ENCODE measurements around the gene TLE3. TPM values are rescaled to one million over a fixed set of nuclear protein-coding genes. Genes with fewer than 3 reads are reported as not detected.

TLE3 gene
- total and polyA plus RNA-seq, 2 of the 4 experiments (the other 2 are of a cell fraction) = 6.5 to 16.3 TPM

DNA sequence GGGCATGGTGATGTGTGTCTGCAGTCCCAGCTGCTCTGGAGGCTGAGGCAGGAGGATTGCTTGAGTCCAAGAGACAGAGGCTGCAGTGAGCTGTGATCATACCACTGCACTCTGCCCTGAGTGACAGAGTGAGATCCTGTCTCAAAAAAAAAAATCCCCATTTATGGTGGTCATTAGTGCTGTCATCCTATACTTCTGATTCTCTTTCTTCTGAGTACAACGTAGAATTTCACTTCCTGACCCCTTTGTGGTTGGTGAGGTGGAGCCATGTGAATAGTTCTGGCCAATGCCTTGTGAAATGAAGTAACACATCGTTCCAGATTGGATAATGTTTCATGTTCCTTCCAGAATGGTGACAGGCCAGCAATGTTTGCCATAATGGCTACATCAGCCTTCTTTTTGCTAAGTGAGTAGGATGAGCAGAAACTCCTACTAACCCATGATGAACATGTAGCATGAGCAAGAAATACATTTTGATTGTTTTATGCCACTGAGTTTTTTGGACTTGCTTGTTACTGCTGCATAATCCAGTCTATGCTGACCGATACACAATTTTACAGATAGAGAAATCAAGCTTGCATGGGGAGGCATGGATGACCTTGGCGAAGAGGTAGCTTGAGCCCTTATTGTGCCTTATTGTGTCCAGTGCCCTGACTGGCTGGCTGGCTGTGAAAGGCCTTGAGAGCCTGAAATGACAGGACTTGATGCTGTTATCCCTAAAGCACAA is 30.9 kb upstream of the TLE3 start:
- H3K9ac ChIP-seq (ENCODE audit: low read depth, low read length) = no peak overlapping the region
- dilution Hi-C loops (cut with HindIII; ENCODE audit: low sequenced_read_pairs, unreplicated experiment) = no loop called here
- no peak overlapping the region for H2BK15ac ChIP-seq (ENCODE audit: low read depth, low read length)
- peaks cover 75% of the 10 kb centered on the region for H3K27me3 ChIP-seq (ENCODE audit: control insufficient read depth, insufficient read depth, low read length)
- WGBS, 2 experiments (ENCODE audit: extremely low coverage in 2 of 2, insufficient read length in 1 of 2) = 94% methylated on average over 2 of the region's 4 CpGs; no CpG with 5 or more reads in 1 of the 2 experiments
- no peak for ATAC-seq (ENCODE audit: low read depth)
- H2BK20ac ChIP-seq (ENCODE audit: low read depth, low read length) = no peak overlapping the region
- no peak overlapping the region for H4K5ac ChIP-seq (ENCODE audit: low read depth, low read length)
- in situ Hi-C loops (cut with MboI; ENCODE audit: low sequenced_read_pairs) = no loop called here
- no peak overlapping the region for H3K4ac ChIP-seq (ENCODE audit: low read depth, low read length)
- no peaks in the 10 kb centered on the region for H3K36me3 ChIP-seq (ENCODE audit: control insufficient read depth, insufficient read depth, low read length)
- ChIA-PET CTCF (no interaction called here), POLR2A (ENCODE audit: unreplicated experiment) (no interaction called here)
- intact Hi-C loops (cut with micrococcal nuclease) = no loop called here
- no peak overlapping the region for H3K27ac ChIP-seq (ENCODE audit: insufficient read depth, low read length)
- no peaks in the 10 kb centered on the region for H3K79me1 ChIP-seq (ENCODE audit: low read depth in 1 of 2, low read length in 2 of 2)
- no peak overlapping the region for H4K8ac ChIP-seq (ENCODE audit: low read depth in 2 of 2, low read length in 2 of 2)
- no peak overlapping the region for H3K4me2 ChIP-seq (ENCODE audit: low read depth, low read length)
- no peaks in the 10 kb centered on the region for H3K9me1 ChIP-seq (ENCODE audit: insufficient read depth, low read length)
- no peaks in the 10 kb centered on the region for H3K4me1 ChIP-seq (ENCODE audit: control insufficient read depth, insufficient read depth, low read length)
- H4K91ac ChIP-seq (ENCODE audit: insufficient read depth, low read depth, low read length) = no peak overlapping the region
- H3K4me3 ChIP-seq (ENCODE audit: insufficient read depth, low read depth, low read length) = no peak overlapping the region
- H3K56ac ChIP-seq (ENCODE audit: extremely low read depth, insufficient read depth, low read length) = no peak overlapping the region
- H3K23ac ChIP-seq (ENCODE audit: low read depth, low read length) = no peak overlapping the region
- no peak overlapping the region for H2BK5ac ChIP-seq (ENCODE audit: low read depth, low read length, poor library complexity, severe bottlenecking)
- H3K14ac ChIP-seq (replicated peaks; ENCODE audit: low read depth, low read length) = no peak overlapping the region
- no peak overlapping the region for H2AK9ac ChIP-seq (replicated peaks; ENCODE audit: low read depth, low read length, poor library complexity)
- no TSS peak for BruUV-seq (replicated peaks)
- no peak overlapping the region for H2AFZ ChIP-seq (replicated peaks; ENCODE audit: low read length, poor library complexity)
- no peak overlapping the region for H3K18ac ChIP-seq (ENCODE audit: low read depth, low read length)
- no peak overlapping the region for H2AK5ac ChIP-seq (ENCODE audit: low read depth, low read length)
- H4K20me1 ChIP-seq (ENCODE audit: insufficient read depth, low read length) = no peaks in the 10 kb centered on the region
- no peak overlapping the region for H2BK120ac ChIP-seq (ENCODE audit: low read depth, low read length)
- DNase-seq = no peak
- no peak for TF ChIP-seq CHD1 (IDR thresholded peaks at IDR 0.05; ENCODE audit: low read depth, low read length)
- TF ChIP-seq FOS (IDR thresholded peaks at IDR 0.05; ENCODE audit: low read depth, low read length) = no peak
- TF ChIP-seq SMC3 (IDR thresholded peaks at IDR 0.05; ENCODE audit: low read depth, low read length) = no peak
- no peak for TF ChIP-seq MAZ (IDR thresholded peaks at IDR 0.05; ENCODE audit: borderline replicate concordance, low read depth, low read length)
- TF ChIP-seq CEBPB (IDR thresholded peaks at IDR 0.05; ENCODE audit: low read depth, low read length) = no peak
- no peak for TF ChIP-seq RFX5 (IDR thresholded peaks at IDR 0.05; ENCODE audit: low read depth, low read length)
- TF ChIP-seq POLR2A (IDR thresholded peaks at IDR 0.05; ENCODE audit: low read depth, low read length) = no peak
- no peak for TF ChIP-seq MAFK (IDR thresholded peaks at IDR 0.05; ENCODE audit: low read depth, low read length)
- no peak for TF ChIP-seq RCOR1 (IDR thresholded peaks at IDR 0.05; ENCODE audit: insufficient replicate concordance, low read length)
- TF ChIP-seq RAD21 (IDR thresholded peaks at IDR 0.05; ENCODE audit: low read length) = no peak
- TF ChIP-seq, protein P1, sequence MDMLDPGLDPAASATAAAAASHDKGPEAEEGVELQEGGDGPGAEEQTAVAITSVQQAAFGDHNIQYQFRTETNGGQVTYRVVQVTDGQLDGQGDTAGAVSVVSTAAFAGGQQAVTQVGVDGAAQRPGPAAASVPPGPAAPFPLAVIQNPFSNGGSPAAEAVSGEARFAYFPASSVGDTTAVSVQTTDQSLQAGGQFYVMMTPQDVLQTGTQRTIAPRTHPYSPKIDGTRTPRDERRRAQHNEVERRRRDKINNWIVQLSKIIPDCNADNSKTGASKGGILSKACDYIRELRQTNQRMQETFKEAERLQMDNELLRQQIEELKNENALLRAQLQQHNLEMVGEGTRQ (IDR thresholded peaks at IDR 0.05; ENCODE audit: low read depth, low read length) = no peak
- TF ChIP-seq, protein P2, sequence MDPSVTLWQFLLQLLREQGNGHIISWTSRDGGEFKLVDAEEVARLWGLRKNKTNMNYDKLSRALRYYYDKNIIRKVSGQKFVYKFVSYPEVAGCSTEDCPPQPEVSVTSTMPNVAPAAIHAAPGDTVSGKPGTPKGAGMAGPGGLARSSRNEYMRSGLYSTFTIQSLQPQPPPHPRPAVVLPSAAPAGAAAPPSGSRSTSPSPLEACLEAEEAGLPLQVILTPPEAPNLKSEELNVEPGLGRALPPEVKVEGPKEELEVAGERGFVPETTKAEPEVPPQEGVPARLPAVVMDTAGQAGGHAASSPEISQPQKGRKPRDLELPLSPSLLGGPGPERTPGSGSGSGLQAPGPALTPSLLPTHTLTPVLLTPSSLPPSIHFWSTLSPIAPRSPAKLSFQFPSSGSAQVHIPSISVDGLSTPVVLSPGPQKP (IDR thresholded peaks at IDR 0.05; ENCODE audit: borderline replicate concordance, low read depth, low read length) = no peak
- TF ChIP-seq, protein P3, sequence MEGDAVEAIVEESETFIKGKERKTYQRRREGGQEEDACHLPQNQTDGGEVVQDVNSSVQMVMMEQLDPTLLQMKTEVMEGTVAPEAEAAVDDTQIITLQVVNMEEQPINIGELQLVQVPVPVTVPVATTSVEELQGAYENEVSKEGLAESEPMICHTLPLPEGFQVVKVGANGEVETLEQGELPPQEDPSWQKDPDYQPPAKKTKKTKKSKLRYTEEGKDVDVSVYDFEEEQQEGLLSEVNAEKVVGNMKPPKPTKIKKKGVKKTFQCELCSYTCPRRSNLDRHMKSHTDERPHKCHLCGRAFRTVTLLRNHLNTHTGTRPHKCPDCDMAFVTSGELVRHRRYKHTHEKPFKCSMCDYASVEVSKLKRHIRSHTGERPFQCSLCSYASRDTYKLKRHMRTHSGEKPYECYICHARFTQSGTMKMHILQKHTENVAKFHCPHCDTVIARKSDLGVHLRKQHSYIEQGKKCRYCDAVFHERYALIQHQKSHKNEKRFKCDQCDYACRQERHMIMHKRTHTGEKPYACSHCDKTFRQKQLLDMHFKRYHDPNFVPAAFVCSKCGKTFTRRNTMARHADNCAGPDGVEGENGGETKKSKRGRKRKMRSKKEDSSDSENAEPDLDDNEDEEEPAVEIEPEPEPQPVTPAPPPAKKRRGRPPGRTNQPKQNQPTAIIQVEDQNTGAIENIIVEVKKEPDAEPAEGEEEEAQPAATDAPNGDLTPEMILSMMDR (conservative IDR thresholded peaks at IDR 0.05; ENCODE audit: low read depth, low read length) = no peak
- TF ChIP-seq NFE2L2 (IDR thresholded peaks at IDR 0.05; ENCODE audit: low read depth, low read length) = no peak
- TF ChIP-seq BHLHE40 (IDR thresholded peaks at IDR 0.05; ENCODE audit: low read depth, low read length) = no peak
- TF ChIP-seq MXI1 (IDR thresholded peaks at IDR 0.05; ENCODE audit: borderline replicate concordance, low read depth, low read length) = no peak
- H3K9me3 ChIP-seq (ENCODE audit: control insufficient read depth, insufficient read depth, low read length) = peaks cover 5% of the 10 kb centered on the region
